AG04449 (cell line): ENCODE results near the gene GABRD.

ENCODE experiments used
- CTCF ChIA-PET: fragments of 350-600 bp; formaldehyde crosslinking; extraction: SDS; loops from one replicate; lab custom pipeline; 2021; ENCODE audit warnings: antibody characterized with exemption; lab: Yijun Ruan, JAX
- POLR2A ChIA-PET: fragments of 400-600, 350-600 bp; formaldehyde crosslinking; extraction: SDS; loops from one replicate; lab custom pipeline; 2020; ENCODE audit warnings: antibody characterized with exemption, inconsistent platforms; lab: Yijun Ruan, JAX
- DNase-seq: peaks from one replicate; pipeline ENCODE4 v3.0.0-alpha.2; 2010; ENCODE audit warnings: low read depth, low spot score
- H3K4me3 ChIP-seq: 2 replicates; pipeline ENCODE4 v1.5.1; 2011; ENCODE audit warnings: low read depth, mild to moderate bottlenecking, control low read depth, low read length
- TF ChIP-seq, protein P1 (sequence below): IDR thresholded peaks from one replicate; pipeline ENCODE4 v1.5.1; 2011; ENCODE audit warnings: mild to moderate bottlenecking, moderate library complexity, low read length, control low read depth, inconsistent platforms; ENCODE audit not compliant: insufficient read depth; ENCODE audit errors: missing control alignments

GABRD gene

DNA sequence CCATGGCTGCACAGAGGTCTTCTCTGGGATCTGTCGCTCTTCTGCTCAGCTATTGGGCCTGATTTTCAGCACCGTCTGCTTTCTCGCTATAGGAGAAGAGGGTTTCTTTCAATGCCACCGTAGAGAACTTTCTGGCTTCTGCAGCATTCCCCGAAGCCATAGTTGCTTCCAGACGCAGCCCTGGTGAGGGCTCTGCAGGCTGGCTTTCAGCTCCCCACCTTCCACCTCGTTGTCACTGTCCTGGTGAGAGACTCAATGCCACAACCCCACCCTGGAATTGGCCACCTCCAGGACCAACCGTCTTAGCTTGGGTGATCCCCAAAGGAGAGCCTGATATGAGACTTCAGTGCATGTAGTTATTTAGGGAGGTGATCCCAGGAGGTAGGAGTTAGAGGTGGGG is 19.1 kb downstream of the GABRD start:
- TF ChIP-seq, protein P1, sequence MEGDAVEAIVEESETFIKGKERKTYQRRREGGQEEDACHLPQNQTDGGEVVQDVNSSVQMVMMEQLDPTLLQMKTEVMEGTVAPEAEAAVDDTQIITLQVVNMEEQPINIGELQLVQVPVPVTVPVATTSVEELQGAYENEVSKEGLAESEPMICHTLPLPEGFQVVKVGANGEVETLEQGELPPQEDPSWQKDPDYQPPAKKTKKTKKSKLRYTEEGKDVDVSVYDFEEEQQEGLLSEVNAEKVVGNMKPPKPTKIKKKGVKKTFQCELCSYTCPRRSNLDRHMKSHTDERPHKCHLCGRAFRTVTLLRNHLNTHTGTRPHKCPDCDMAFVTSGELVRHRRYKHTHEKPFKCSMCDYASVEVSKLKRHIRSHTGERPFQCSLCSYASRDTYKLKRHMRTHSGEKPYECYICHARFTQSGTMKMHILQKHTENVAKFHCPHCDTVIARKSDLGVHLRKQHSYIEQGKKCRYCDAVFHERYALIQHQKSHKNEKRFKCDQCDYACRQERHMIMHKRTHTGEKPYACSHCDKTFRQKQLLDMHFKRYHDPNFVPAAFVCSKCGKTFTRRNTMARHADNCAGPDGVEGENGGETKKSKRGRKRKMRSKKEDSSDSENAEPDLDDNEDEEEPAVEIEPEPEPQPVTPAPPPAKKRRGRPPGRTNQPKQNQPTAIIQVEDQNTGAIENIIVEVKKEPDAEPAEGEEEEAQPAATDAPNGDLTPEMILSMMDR = no peak
- POLR2A ChIA-PET = no interaction called here
- H3K4me3 ChIP-seq = no peak overlapping the region
- DNase-seq = no peak
- CTCF ChIA-PET = interaction anchor here (0.7 kb wide), 1 partner anchor 10 kb away, joined by 3 read pairs; no protein-coding TSS in a partner anchor

DNA sequence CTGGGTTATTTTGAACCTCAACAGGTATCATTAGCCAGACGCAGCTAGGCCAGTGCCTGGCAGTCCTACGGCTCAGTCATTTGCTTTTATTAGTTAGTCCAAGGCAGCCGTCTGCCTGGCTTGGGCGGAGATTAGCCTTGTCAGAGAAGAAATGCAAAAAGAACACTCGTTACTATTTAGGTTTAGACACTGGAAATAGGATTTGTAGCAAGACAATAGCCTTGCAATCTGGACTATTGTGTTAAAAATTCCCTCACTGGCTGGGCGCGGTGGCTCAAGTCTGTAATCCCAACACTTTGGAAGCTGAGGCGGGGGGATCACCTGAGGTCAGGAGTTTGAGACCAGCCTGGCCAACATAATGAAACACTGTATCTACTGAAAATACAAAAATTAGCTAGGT is 20.1 kb downstream of the GABRD start:
- TF ChIP-seq, protein P1 = no peak
- ChIA-PET CTCF (interaction anchor here (1.1 to 1.3 kb wide), 3 partner anchors 9 to 96 kb away, joined by 3 to 5 read pairs (median 4); no protein-coding TSS in a partner anchor), POLR2A (no interaction called here)
- no peak for DNase-seq
- no peak overlapping the region for H3K4me3 ChIP-seq

DNA sequence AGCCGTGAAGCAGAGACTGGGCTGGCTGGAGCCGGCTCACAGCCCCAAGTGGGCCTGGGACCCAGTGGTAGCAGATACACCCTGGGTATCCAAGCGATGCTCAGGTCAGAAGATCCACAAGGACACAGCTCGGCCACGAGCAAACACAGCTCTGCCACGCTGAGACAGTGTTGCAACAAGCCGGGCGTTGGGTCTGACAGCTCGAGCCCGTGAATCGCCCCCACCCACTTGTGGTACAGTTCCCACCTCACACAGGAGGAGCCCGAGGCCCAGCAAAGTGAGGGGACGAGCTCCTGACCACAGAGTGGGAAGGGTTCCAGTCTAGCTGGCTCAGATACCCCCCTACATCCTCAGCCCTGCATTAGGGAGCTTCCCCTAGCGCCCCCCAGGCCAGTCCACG is 22.2 kb downstream of the GABRD start:
- no peak for DNase-seq
- CTCF ChIA-PET = interaction anchor here (1.1 kb wide), 1 partner anchor 140 kb away, joined by 3 read pairs; no protein-coding TSS in a partner anchor
- no peak overlapping the region for H3K4me3 ChIP-seq
- TF ChIP-seq, protein P1 = no peak
- POLR2A ChIA-PET = no interaction called here

DNA sequence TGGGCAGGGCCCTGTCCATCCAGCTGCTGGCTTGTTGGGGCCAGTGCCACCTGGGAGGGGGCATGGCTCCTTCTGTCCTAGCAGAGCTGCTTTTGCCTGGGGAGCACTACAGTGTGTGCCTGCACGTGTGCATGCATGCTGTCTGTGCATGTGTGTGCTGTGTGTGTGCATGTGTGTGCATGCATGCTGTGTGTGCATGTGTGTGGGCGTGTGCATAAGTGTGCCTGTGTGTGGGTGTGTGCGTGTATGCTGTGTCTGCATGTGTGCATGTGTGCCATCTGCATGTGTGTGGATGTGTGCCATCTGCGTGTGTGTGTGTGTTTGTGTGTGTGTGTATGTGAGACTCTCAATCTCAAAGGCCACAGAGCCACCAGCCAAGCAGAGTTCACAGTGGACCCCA is 22.7 kb downstream of the GABRD start:
- POLR2A ChIA-PET = no interaction called here
- TF ChIP-seq, protein P1 = no peak
- no peak overlapping the region for H3K4me3 ChIP-seq
- CTCF ChIA-PET = interaction anchor here (1.1 to 1.2 kb wide), 2 partner anchors 11 to 141 kb away, joined by 3 read pairs; no protein-coding TSS in a partner anchor
- no peak for DNase-seq

DNA sequence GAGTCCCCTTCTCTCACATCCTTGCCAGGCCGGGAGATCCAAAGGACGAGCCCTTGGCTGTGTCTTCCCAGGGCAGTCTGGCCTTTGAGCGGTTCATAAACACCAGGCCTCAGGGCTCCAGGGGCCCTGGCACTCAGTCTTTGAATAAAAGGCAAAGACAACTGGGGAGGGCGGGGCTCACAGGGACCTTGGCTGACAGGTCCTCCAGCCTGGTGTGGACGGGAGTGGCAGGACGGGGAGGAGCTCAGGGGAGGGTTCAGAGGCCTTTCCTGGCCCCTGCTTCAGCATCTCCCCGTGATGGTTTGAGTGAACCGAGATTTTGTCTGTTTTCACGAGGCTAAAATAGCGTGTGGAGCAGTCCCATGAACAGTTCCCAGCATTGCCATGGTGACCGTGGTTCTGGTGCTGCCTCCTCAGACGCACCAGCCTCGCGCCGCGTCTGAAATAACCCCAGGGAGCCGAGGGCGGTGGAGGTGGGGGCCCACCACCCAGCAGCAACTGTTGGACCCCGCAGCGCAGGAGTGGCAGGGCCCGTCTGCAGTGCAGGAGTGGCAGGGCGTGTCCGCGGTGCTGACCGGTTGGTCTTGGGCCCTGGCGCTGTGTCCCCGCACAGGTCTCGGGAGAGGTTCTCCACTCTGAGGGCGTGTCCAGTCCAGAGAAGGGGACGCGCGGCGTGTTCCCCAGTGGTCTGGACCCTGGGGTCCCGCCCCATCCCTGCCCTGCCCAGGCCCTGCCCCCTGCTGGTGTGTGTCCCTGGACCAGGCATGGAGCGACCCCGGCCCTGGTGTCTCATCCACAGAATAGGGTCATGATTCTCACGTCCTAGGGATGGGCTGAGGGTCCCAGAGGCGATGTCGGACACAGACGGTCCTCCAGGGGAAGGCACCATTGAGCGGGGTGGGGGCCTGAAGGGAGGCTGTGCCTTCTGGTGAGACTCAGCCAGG is 24.0 kb downstream of the GABRD start:
- ChIA-PET POLR2A (no interaction called here), CTCF (interaction anchor here (0.9 to 3.7 kb wide), 11 partner anchors 8 to 127 kb away, joined by 3 to 46 read pairs (median 10); partner anchors contain the start of genes CALML6 and CFAP74)
- TF ChIP-seq, protein P1 = no peak

DNA sequence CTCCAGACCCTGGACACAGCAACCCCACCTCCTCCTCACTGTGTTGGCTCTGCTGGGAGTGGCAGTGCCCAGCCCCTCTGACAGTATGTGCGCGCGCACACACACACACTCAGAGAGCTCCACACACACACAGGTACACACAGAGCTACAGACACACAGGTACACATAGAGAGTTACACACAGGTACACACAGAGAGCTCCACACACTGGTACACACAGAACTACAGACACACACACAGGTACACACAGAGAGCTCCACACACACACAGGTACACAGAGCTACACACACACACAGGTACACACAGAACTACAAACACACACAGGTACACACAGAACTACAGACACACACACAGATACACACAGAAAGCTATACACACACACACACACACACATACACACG is 24.7 kb downstream of the GABRD start:
- POLR2A ChIA-PET = no interaction called here
- TF ChIP-seq, protein P1 = no peak
- CTCF ChIA-PET = interaction anchor here (0.7 to 3.7 kb wide), 30 partner anchors 9 to 136 kb away, joined by 3 to 46 read pairs (median 7); partner anchors contain the start of genes CALML6 and CFAP74

More for the DNA sequence above, 24.0 kb downstream of the GABRD start:
- no peak for DNase-seq
- no peak overlapping the region for H3K4me3 ChIP-seq

More for the DNA sequence above, 24.7 kb downstream of the GABRD start:
- DNase-seq = no peak
- no peak overlapping the region for H3K4me3 ChIP-seq
